ENCODE results near the gene DCX.

- TF ChIP-seq CTCF (IDR thresholded peaks at IDR 0.05; ENCODE audit: borderline replicate concordance, extremely low read depth, low read length, poor library complexity, severe bottlenecking) (no peak), EZH2 (IDR thresholded peaks at IDR 0.05; ENCODE audit: borderline replicate concordance, low read depth, low read length, severe bottlenecking) (no peak)
Observed at GRCh38 chrX:111442791-111443190, 30.8 kb upstream of the DCX start.
